Upper lobe of left lung (tissue), 6 donors: ENCODE results near the gene ZBTB9. TPM values are rescaled to one million over a fixed set of nuclear protein-coding genes. Genes with fewer than 3 reads are reported as not detected.

Source experiments
- ATAC-seq, 2 donors: fragments of 200-7000 bp; cut with Tn5 transposase; one replicate each; pipeline ENCODE4 v1.9.1; 2022; ENCODE audit warnings: mild to moderate bottlenecking in 2 of 2, moderate library complexity in 2 of 2; ENCODE audit not compliant: low FRiP score in 2 of 2
- DNase-seq, 2 donors: peaks; one replicate each; pipeline ENCODE4 v3.0.0-alpha.2; 2019 to 2020
- H3K27ac ChIP-seq, 4 donors: fragments of 200-600 bp; sonication (generic); one replicate each; pipeline ENCODE4 v1.5.1; 2016 to 2019
- H3K27me3 ChIP-seq, 4 donors: fragments of 200-600 bp; sonication (generic); one replicate each; pipeline ENCODE4 v1.5.1; 2017 to 2019
- H3K36me3 ChIP-seq, 4 donors: fragments of 200-600 bp; sonication (generic); one replicate each; pipeline ENCODE4 v1.5.1; 2016 to 2019
- H3K4me1 ChIP-seq, 4 donors: fragments of 200-600 bp; sonication (generic); one replicate each; pipeline ENCODE4 v1.5.1; 2018 to 2019
- H3K4me3 ChIP-seq, 4 donors: fragments of 200-600 bp; sonication (generic); one replicate each; pipeline ENCODE4 v1.5.1; 2017 to 2019; ENCODE audit warnings: mild to moderate bottlenecking in 2 of 4, moderate library complexity in 1 of 4
- H3K9me3 ChIP-seq, 4 donors: fragments of 200-600 bp; sonication (generic); one replicate each; pipeline ENCODE4 v1.5.1; 2018 to 2019
- CTCF ChIP-seq, 6 experiments: fragments of 450-650 bp in 4 of 6; fragments of 200-600 bp in 2 of 6; sonication (generic) in 2 of 6; IDR thresholded peaks; one replicate each; pipeline ENCODE4 v1.5.1; 2016 to 2019; ENCODE audit warnings: antibody characterized with exemption in 6 of 6
- EP300 ChIP-seq, 4 donors: sonication (generic); formaldehyde crosslinking; IDR thresholded peaks; one replicate each; pipeline ENCODE4 v1.5.1; 2017; ENCODE audit warnings: antibody characterized with exemption in 4 of 4, control low read depth in 2 of 4
- POLR2A ChIP-seq, 4 donors: fragments of 450-650 bp; IDR thresholded peaks; one replicate each; pipeline ENCODE4 v1.5.1; 2016 to 2017; ENCODE audit warnings: antibody characterized with exemption in 4 of 4, mild to moderate bottlenecking in 2 of 4
- POLR2AphosphoS5 ChIP-seq, 2 donors: sonication (generic); formaldehyde crosslinking; IDR thresholded peaks; one replicate each; pipeline ENCODE4 v1.5.1; 2017; ENCODE audit warnings: antibody characterized with exemption in 2 of 2
- WGBS, 2 donors: methylation state at CpG; one replicate each; pipeline ENCODE4 v1.1.5; 2017 to 2018; 5-methylcytosine and 5-hydroxymethylcytosine counted together
- total RNA-seq, 6 donors: library from RNA; depleted of rRNA in 4 of 6; stranded (reverse); fragments of >200 nt in 4 of 6; gene quantifications; one replicate each; pipeline versions ENCODE4 v1.1.0 to v1.2.1, GENCODE V29; 2016 to 2021
- donor health status: DM: no; HTN: no; CAD: no; lungs with moderate emphysema.
- donor health status: DM: no; HTN: yes; CAD: no; lungs with severe emphysema.

Gene ZBTB9
- total RNA-seq, 6 donors from 2014 or later = 3.2 to 8.7 (median 6.1) TPM

GRCh38 chr6:33450434-33450833, 3.9 kb upstream of the ZBTB9 start:
- Histone ChIP-seq H3K9me3 (no peaks in the 10 kb centered on the region), H3K36me3 (peaks cover 0 to 36% (median 6%) of the 10 kb centered on the region in 4 donors), H3K4me3 (no peak overlapping the region), H3K4me1 (peaks cover 17 to 25% (median 20%) of the 10 kb centered on the region in 4 donors), H3K27me3 (no peaks in the 10 kb centered on the region), H3K27ac (peak overlapping the region in 2 of 4 donors; percentile 4 to 18)
- ATAC-seq (no peak), DNase-seq (no peak)
- TF ChIP-seq EP300 (IDR thresholded peaks at IDR 0.05) (no peak), CTCF (IDR thresholded peaks at IDR 0.05) (no peak), POLR2AphosphoS5 (IDR thresholded peaks at IDR 0.05) (no peak), POLR2A (IDR thresholded peaks at IDR 0.05) (no peak)
- 59 to 66% methylated on average over 3 of the region's 3 CpGs for WGBS, 2 donors

- H3K27ac ChIP-seq = peak overlapping the region in 1 of 4 donors; percentile 18
- H3K36me3 ChIP-seq = peaks cover 0 to 36% (median 4%) of the 10 kb centered on the region in 4 donors
- TF ChIP-seq POLR2AphosphoS5 (IDR thresholded peaks at IDR 0.05) = no peak
- TF ChIP-seq POLR2A (IDR thresholded peaks at IDR 0.05) = no peak
- no peak for TF ChIP-seq EP300 (IDR thresholded peaks at IDR 0.05)
- TF ChIP-seq CTCF (IDR thresholded peaks at IDR 0.05) = no peak
- ATAC-seq (no peak), DNase-seq (no peak)
- peaks cover 17 to 31% (median 21%) of the 10 kb centered on the region in 4 donors for H3K4me1 ChIP-seq
- no peak overlapping the region for H3K4me3 ChIP-seq
- no peaks in the 10 kb centered on the region for H3K9me3 ChIP-seq
- 93 to 97% methylated on average over 15 of the region's 15 CpGs for WGBS, 2 donors
- H3K27me3 ChIP-seq = no peaks in the 10 kb centered on the region
These were observed 2.8 kb upstream of the ZBTB9 start for GRCh38 chr6:33451606-33452005.

- DNase-seq = no peak
- Histone ChIP-seq H3K27ac (peak overlapping the region in 1 of 4 donors; percentile 49), H3K9me3 (no peaks in the 10 kb centered on the region), H3K27me3 (no peaks in the 10 kb centered on the region), H3K4me1 (peaks cover 17 to 31% (median 21%) of the 10 kb centered on the region in 4 donors), H3K4me3 (no peak overlapping the region), H3K36me3 (peaks cover 0 to 27% (median 2%) of the 10 kb centered on the region in 4 donors)
- TF ChIP-seq POLR2AphosphoS5 (IDR thresholded peaks at IDR 0.05) (no peak), CTCF (IDR thresholded peaks at IDR 0.05) (no peak), EP300 (IDR thresholded peaks at IDR 0.05) (no peak), POLR2A (IDR thresholded peaks at IDR 0.05) (no peak)
- ATAC-seq = no peak
- WGBS, 2 donors = 86% methylated on average over 4 of the region's 4 CpGs; no CpG with 5 or more reads in 1 of the 2 donors
These were observed 1.9 kb upstream of the ZBTB9 start for GRCh38 chr6:33452496-33452895.

GRCh38 chr6:33453393-33454008, 875 bp upstream of the ZBTB9 start:
- peaks cover 17 to 31% (median 21%) of the 10 kb centered on the region in 4 donors for H3K4me1 ChIP-seq
- H3K36me3 ChIP-seq = peaks cover 0 to 17% (median 2%) of the 10 kb centered on the region in 4 donors
- H3K27ac ChIP-seq = peak overlapping the region; percentile 70 to 91 (median 81)
- H3K9me3 ChIP-seq = no peaks in the 10 kb centered on the region
- 1% methylated on average over 12 of the region's 12 CpGs for WGBS, 2 donors
- DNase-seq = no peak
- no peaks in the 10 kb centered on the region for H3K27me3 ChIP-seq
- peak overlapping the region; percentile 74 to 90 (median 80) for H3K4me3 ChIP-seq
- ATAC-seq = no peak
- TF ChIP-seq CTCF (IDR thresholded peaks at IDR 0.05) (no peak), POLR2A (IDR thresholded peaks at IDR 0.05) (no peak), POLR2AphosphoS5 (IDR thresholded peaks at IDR 0.05) (no peak), EP300 (IDR thresholded peaks at IDR 0.05) (no peak)
